HepG2 (cell line): ENCODE results near the gene GLG1. TPM values are rescaled to one million over a fixed set of nuclear protein-coding genes. Genes with fewer than 3 reads are reported as not detected.

Experiments used
- ATAC-seq: fragments of 200-7000 bp; cut with Tn5 transposase; 3 replicates; pipeline ENCODE4 v1.9.1; 2020; ENCODE audit warnings: mild to moderate bottlenecking, moderate library complexity
- BruUV-seq: library from RNA; stranded (reverse); fragments of 400-500 nt; replicated peaks from 2 replicates; lab custom pipeline; 2021; lab: Mats Ljungman, UMichigan
- CTCF ChIA-PET: fragments of 300-600 bp; formaldehyde crosslinking; extraction: SDS; loops from one replicate; lab custom pipeline; 2021; ENCODE audit warnings: low total read pairs, inconsistent platforms, low intra/inter-chr PET ratio; lab: Yijun Ruan, JAX
- POLR2A ChIA-PET: fragments of 350-600 bp; sonication (Branson Sonifier 250); formaldehyde crosslinking; loops from one replicate; lab custom pipeline; 2020; ENCODE audit warnings: antibody characterized with exemption, inconsistent platforms; lab: Yijun Ruan, JAX
- DNase-seq: peaks from one replicate; pipeline ENCODE4 v3.0.0-alpha.2; 2015; ENCODE audit warnings: low spot score
- FAIRE-seq: peaks from 3 replicates; lab custom pipeline; 2011; peaks lifted over from hg19 to GRCh38; lab: Jason Lieb, UNC
- H2AFZ ChIP-seq: one replicate; pipeline ENCODE4 v1.6.1; 2011; ENCODE audit warnings: low read length, inconsistent platforms
- H3K27ac ChIP-seq: fragments of 300-600 bp; 3 replicates; pipeline ENCODE4 v1.8.0; 2011; ENCODE audit warnings: mixed run types, mild to moderate bottlenecking, mixed read lengths, low read length, inconsistent platforms; ENCODE audit not compliant: insufficient read depth; ENCODE audit errors: extremely low read length
- H3K27me3 ChIP-seq, 2 experiments: fragments of 200-600 bp in 1 of 2; 2 replicates in 1 of 2; 3 replicates in 1 of 2; pipeline versions ENCODE4 v1.6.0 to v1.8.0; 2011; ENCODE audit warnings: low read length in 2 of 2, mild to moderate bottlenecking in 2 of 2, moderate library complexity in 2 of 2, inconsistent platforms in 1 of 2; ENCODE audit not compliant: insufficient read depth in 2 of 2, control insufficient read depth in 1 of 2
- H3K36me3 ChIP-seq, 2 experiments: fragments of 200-600 bp in 1 of 2; replicated peaks in 1 of 2; 2 replicates in 1 of 2; 3 replicates in 1 of 2; pipeline versions ENCODE4 v1.5.1 to v1.8.0; 2011; ENCODE audit warnings: low read length in 2 of 2, inconsistent platforms in 1 of 2; ENCODE audit not compliant: insufficient read depth in 2 of 2, control insufficient read depth in 1 of 2
- H3K4me1 ChIP-seq: 2 replicates; pipeline ENCODE4 v1.5.1; 2012; ENCODE audit warnings: low read length, inconsistent platforms; ENCODE audit not compliant: insufficient read depth
- H3K4me2 ChIP-seq: 2 replicates; pipeline ENCODE4 v1.6.0; 2011; ENCODE audit warnings: low read depth, low read length, inconsistent platforms
- H3K4me3 ChIP-seq, 3 experiments: fragments of 200-600 bp in 1 of 3; sonication (generic), shearing (Covaris generic) in 1 of 3; replicated peaks in 1 of 3; 2 replicates each; pipeline ENCODE4 v1.5.1; 2011 to 2016; ENCODE audit warnings: low read length in 3 of 3, inconsistent platforms in 2 of 3, low read depth in 2 of 3, mild to moderate bottlenecking in 2 of 3, control low read depth in 1 of 3, mixed read lengths in 1 of 3; ENCODE audit not compliant: insufficient read depth in 1 of 3
- H3K79me2 ChIP-seq: one replicate; pipeline ENCODE4 v1.6.1; 2011; ENCODE audit warnings: low read length, inconsistent platforms; ENCODE audit not compliant: insufficient read depth
- H3K9ac ChIP-seq: 2 replicates; pipeline ENCODE4 v1.6.0; 2011; ENCODE audit warnings: mild to moderate bottlenecking, low read depth, low read length, inconsistent platforms; ENCODE audit not compliant: insufficient read depth
- H3K9me3 ChIP-seq: 2 replicates; pipeline ENCODE4 v1.5.1; 2012; ENCODE audit warnings: mild to moderate bottlenecking, low read length
- H4K20me1 ChIP-seq: 2 replicates; pipeline ENCODE4 v1.6.0; 2011; ENCODE audit warnings: inconsistent platforms, mild to moderate bottlenecking, low read length, moderate library complexity; ENCODE audit not compliant: insufficient read depth
- ATAD3A ChIP-seq: sonication (generic); formaldehyde crosslinking; IDR thresholded peaks from 2 replicates; pipeline ENCODE4 v1.4.0; 2020; ENCODE audit warnings: missing genetic modification reagents
- ATF6 ChIP-seq: sonication (generic); formaldehyde crosslinking; conservative IDR thresholded peaks from 2 replicates; pipeline ENCODE4 v1.4.0; 2020; ENCODE audit warnings: missing genetic modification reagents
- ATF7 ChIP-seq, 2 experiments: fragments of 450-650 bp in 1 of 2; sonication (generic) in 1 of 2; formaldehyde crosslinking in 1 of 2; IDR thresholded peaks; 2 replicates each; pipeline versions ENCODE4 v1.4.0 to v1.6.1; 2016 to 2020; ENCODE audit warnings: antibody characterized with exemption in 1 of 2, mild to moderate bottlenecking in 1 of 2, missing genetic modification reagents in 1 of 2
- CBFB ChIP-seq: sonication (generic); formaldehyde crosslinking; IDR thresholded peaks from 2 replicates; pipeline ENCODE4 v1.4.0; 2020; ENCODE audit warnings: missing genetic modification reagents
- CREB1 ChIP-seq, 2 experiments: fragments of 450-650 bp in 1 of 2; IDR thresholded peaks; 2 replicates each; pipeline ENCODE4 v1.6.1; 2016 to 2017; ENCODE audit warnings: control low read depth in 1 of 2, mild to moderate bottlenecking in 1 of 2, missing compliant biosample characterization in 1 of 2, missing genetic modification characterization in 1 of 2
- GPN1 ChIP-seq: sonication (generic); formaldehyde crosslinking; IDR thresholded peaks from 2 replicates; pipeline ENCODE4 v1.5.1; 2020; ENCODE audit warnings: missing genetic modification reagents, borderline replicate concordance
- GTF2F1 ChIP-seq: fragments of 150-350 bp; IDR thresholded peaks from 2 replicates; pipeline ENCODE4 v1.6.1; 2014; ENCODE audit warnings: low read length
- ZBTB39 ChIP-seq: sonication (generic); formaldehyde crosslinking; IDR thresholded peaks from 2 replicates; pipeline ENCODE4 v1.5.0; 2020; ENCODE audit warnings: missing genetic modification reagents
- ZNF251 ChIP-seq: sonication (generic); formaldehyde crosslinking; IDR thresholded peaks from 2 replicates; pipeline ENCODE4 v1.9.0; 2021; ENCODE audit warnings: mild to moderate bottlenecking, missing genetic modification reagents
- ZNF543 ChIP-seq: sonication (generic); formaldehyde crosslinking; IDR thresholded peaks from 2 replicates; pipeline ENCODE4 v1.4.0; 2020; ENCODE audit warnings: mild to moderate bottlenecking, missing genetic modification reagents
- ZNF816 ChIP-seq: sonication (generic); formaldehyde crosslinking; IDR thresholded peaks from 2 replicates; pipeline ENCODE4 v1.8.0; 2022; ENCODE audit warnings: missing genetic modification reagents, mild to moderate bottlenecking, borderline replicate concordance
- WGBS: methylation state at CpG from one replicate; pipeline ENCODE4 v1.1.6; 2017; ENCODE audit warnings: low lambda C conversion rate; 5-methylcytosine and 5-hydroxymethylcytosine counted together
- in situ Hi-C: cut with HindIII; loops from 2 replicates; pipeline ENCODE4 v1.10.0; 2017; ENCODE audit warnings: low pct_unique_long_range_greater_than_20kb; ENCODE audit not compliant: extremely low pct_ligation_motif_present
- intact Hi-C: fragments of 100-400 bp; cut with micrococcal nuclease; formaldehyde crosslinking; loops from one replicate; pipeline ENCODE4 v1.10.0; 2022; ENCODE audit not compliant: unreplicated experiment
- polyA plus RNA-seq, 8 experiments: library from polyadenylated mRNA; depleted of rRNA in 3 of 8; stranded (reverse) in 7 of 8; unstranded in 1 of 8; fragments of >200 nt; fragmentation: Illumina TruSeq in 4 of 8; extraction: Trizol in 4 of 8; gene quantifications; 2 replicates each; pipeline versions ENCODE4 v1.2.1 to v1.2.3, GENCODE V29; 2011 to 2016; ENCODE audit warnings: low read depth in 4 of 8, missing spikeins in 1 of 8, mixed read lengths in 1 of 8; ENCODE audit not compliant: insufficient read depth in 1 of 8
- total RNA-seq, 5 experiments: library from RNA; depleted of rRNA; stranded (reverse); fragments of >200 nt; fragmentation: Illumina TruSeq; extraction: Trizol; gene quantifications; 2 replicates each; pipeline ENCODE4 v1.2.3, GENCODE V29; 2016; ENCODE audit warnings: low read depth in 1 of 5

Gene GLG1
- total and polyA plus RNA-seq, 2 of the 13 experiments (the other 11 are each of a cell fraction or from before 2014, with no cell fraction given), result 87.7 to 141 TPM

GRCh38 chr16:74575175-74575806 lies 31.6 kb downstream of the GLG1 start:
- no peaks in the 10 kb centered on the region; a peak in 1 of 5 replicates for H3K36me3 ChIP-seq
- 97% methylated on average over 7 of the region's 7 CpGs for WGBS
- TF ChIP-seq CREB1 (IDR thresholded peaks at IDR 0.05) (peak; percentile 23; the same call in 1 of the 2 replicates), CREB1 (CRISPR knock-in tag; IDR thresholded peaks at IDR 0.05) (no peak), ATF7 (IDR thresholded peaks at IDR 0.05) (peak; percentile 87), ATF7 (CRISPR knock-in tag; IDR thresholded peaks at IDR 0.05) (no peak), GPN1 (CRISPR knock-in tag) (no peak)
- TF ChIP-seq, all 625 proteins: peak for 2
- peaks cover 6% of the 10 kb centered on the region for H4K20me1 ChIP-seq
- H3K4me3 ChIP-seq, result no peak overlapping the region
- in situ Hi-C loops, result no loop called here
- BruUV-seq, result no TSS peak
- FAIRE-seq, result no peak
- H3K9ac ChIP-seq, result no peak overlapping the region
- H3K79me2 ChIP-seq, result peaks cover 95% of the 10 kb centered on the region
- H3K4me2 ChIP-seq, result no peak overlapping the region
- no peak overlapping the region for H2AFZ ChIP-seq
- H3K9me3 ChIP-seq, result no peaks in the 10 kb centered on the region
- ChIA-PET CTCF (no interaction called here), POLR2A (no interaction called here)
- ATAC-seq, result no peak
- H3K27me3 ChIP-seq, result no peaks in the 10 kb centered on the region
- no peak overlapping the region for H3K27ac ChIP-seq
- peaks cover 58% of the 10 kb centered on the region for H3K4me1 ChIP-seq
- intact Hi-C loops, result no loop called here
- DNase-seq, result no peak

- in situ Hi-C loops (no loop called here), intact Hi-C loops (loop anchor here (5.0 kb wide), 1 partner anchor 33 kb away; the partner anchor contains the start of gene GLG1)
- FAIRE-seq (no peak), ATAC-seq (no peak), DNase-seq (no peak)
- 98% methylated on average over 2 of the region's 2 CpGs for WGBS
- ChIA-PET CTCF (no interaction called here), POLR2A (interaction anchor here (0.9 kb wide), 1 partner anchor 33 kb away, joined by 4 read pairs; the partner anchor contains the start of gene GLG1)
- no peak overlapping the region for H3K27ac ChIP-seq
- no peaks in the 10 kb centered on the region for H3K9me3 ChIP-seq
- no TSS peak for BruUV-seq
- H2AFZ ChIP-seq, result no peak overlapping the region
- H3K4me1 ChIP-seq, result peaks cover 64% of the 10 kb centered on the region
- no peak overlapping the region for H3K4me3 ChIP-seq
- no peak overlapping the region for H3K9ac ChIP-seq
- no peak overlapping the region for H3K4me2 ChIP-seq
- TF ChIP-seq ZBTB39 (CRISPR knock-in tag) (no peak), ATAD3A (CRISPR knock-in tag) (no peak), CBFB (CRISPR knock-in tag) (no peak), ATF6 (CRISPR knock-in tag) (no peak), ZNF543 (CRISPR knock-in tag) (no peak), ZNF251 (CRISPR knock-in tag) (no peak), ZNF816 (CRISPR knock-in tag) (no peak), GTF2F1 (no peak)
- no peaks in the 10 kb centered on the region; a peak in 1 of 5 replicates for H3K36me3 ChIP-seq
- peaks cover 10% of the 10 kb centered on the region for H4K20me1 ChIP-seq
- no peaks in the 10 kb centered on the region for H3K27me3 ChIP-seq
- peaks cover 97% of the 10 kb centered on the region for H3K79me2 ChIP-seq
Observed at GRCh38 chr16:74574146-74574545, 32.8 kb downstream of the GLG1 start.
